GM18519 (cell line): ENCODE measurements around the gene FBXO15.
A peak's percentile ranks its signal among the peaks of the same experiment; 100 is the strongest.

Experiments
- ATAC-seq: cut with Tn5 transposase; IDR thresholded peaks from one replicate; pipeline ENCODE4 v1.9.1; 2021; ENCODE audit warnings: mild to moderate bottlenecking, moderate library complexity; ENCODE audit not compliant: unreplicated experiment, low FRiP score

FBXO15 gene

GRCh38 chr18:74147779-74148542, at the start of gene FBXO15, which contains the start of gene TIMM21:
Gene FBXO15, minus strand, starts transcription at chr18:74147834. Its CDS starts 49 bp downstream, at chr18:74147785.
Gene TIMM21, plus strand, starts transcription at chr18:74148523. Its CDS starts 286 bp downstream, at chr18:74148809.
- ATAC-seq = peak; percentile 85

GRCh38 chr18:74196220-74197119, 48.8 kb upstream of the FBXO15 start:
- ATAC-seq = peak; percentile 89

- no peak for ATAC-seq
Measured at GRCh38 chr18:74194691-74195090, 47.1 kb upstream of the FBXO15 start.

- ATAC-seq = no peak
Measured at GRCh38 chr18:74191577-74191976, 43.9 kb upstream of the FBXO15 start.

GRCh38 chr18:74190086-74190485, 42.5 kb upstream of the FBXO15 start:
- no peak for ATAC-seq

- ATAC-seq = no peak
Measured at GRCh38 chr18:74186661-74187060, 39.0 kb upstream of the FBXO15 start.

GRCh38 chr18:74185860-74186259, 38.2 kb upstream of the FBXO15 start:
- ATAC-seq = no peak

- no peak for ATAC-seq
Measured at GRCh38 chr18:74184875-74185274, 37.2 kb upstream of the FBXO15 start.

- ATAC-seq = no peak
Measured at GRCh38 chr18:74183130-74183529, 35.5 kb upstream of the FBXO15 start.

- ATAC-seq = no peak
Measured at GRCh38 chr18:74182335-74182734, 34.7 kb upstream of the FBXO15 start.

- ATAC-seq = no peak
Measured at GRCh38 chr18:74179623-74180199, 32.1 kb upstream of the FBXO15 start.

GRCh38 chr18:74178884-74179283, 31.2 kb upstream of the FBXO15 start:
- ATAC-seq = no peak

GRCh38 chr18:74175658-74176057, 28.0 kb upstream of the FBXO15 start:
- ATAC-seq = no peak

- no peak for ATAC-seq
Measured at GRCh38 chr18:74173434-74173750, 25.8 kb upstream of the FBXO15 start.

- no peak for ATAC-seq
Measured at GRCh38 chr18:74172697-74173433, 25.2 kb upstream of the FBXO15 start.

- ATAC-seq = peak; percentile 47
Measured at GRCh38 chr18:74171910-74172606, 24.4 kb upstream of the FBXO15 start.

- ATAC-seq = no peak
Measured at GRCh38 chr18:74166386-74166785, 18.8 kb upstream of the FBXO15 start.

GRCh38 chr18:74163019-74163660, 15.5 kb upstream of the FBXO15 start:
- no peak for ATAC-seq

- no peak for ATAC-seq
Measured at GRCh38 chr18:74155276-74155675, 7.6 kb upstream of the FBXO15 start.
